Measurements from ENCODE around the gene ADH7. TPM values are rescaled to one million over a fixed set of nuclear protein-coding genes. Genes with fewer than 3 reads are reported as not detected.
A peak's percentile ranks its signal among the peaks of the same experiment; 100 is the strongest.

The ADH7 gene
- total RNA-seq, 1 experiment from 2014 or later: not detected

DNA sequence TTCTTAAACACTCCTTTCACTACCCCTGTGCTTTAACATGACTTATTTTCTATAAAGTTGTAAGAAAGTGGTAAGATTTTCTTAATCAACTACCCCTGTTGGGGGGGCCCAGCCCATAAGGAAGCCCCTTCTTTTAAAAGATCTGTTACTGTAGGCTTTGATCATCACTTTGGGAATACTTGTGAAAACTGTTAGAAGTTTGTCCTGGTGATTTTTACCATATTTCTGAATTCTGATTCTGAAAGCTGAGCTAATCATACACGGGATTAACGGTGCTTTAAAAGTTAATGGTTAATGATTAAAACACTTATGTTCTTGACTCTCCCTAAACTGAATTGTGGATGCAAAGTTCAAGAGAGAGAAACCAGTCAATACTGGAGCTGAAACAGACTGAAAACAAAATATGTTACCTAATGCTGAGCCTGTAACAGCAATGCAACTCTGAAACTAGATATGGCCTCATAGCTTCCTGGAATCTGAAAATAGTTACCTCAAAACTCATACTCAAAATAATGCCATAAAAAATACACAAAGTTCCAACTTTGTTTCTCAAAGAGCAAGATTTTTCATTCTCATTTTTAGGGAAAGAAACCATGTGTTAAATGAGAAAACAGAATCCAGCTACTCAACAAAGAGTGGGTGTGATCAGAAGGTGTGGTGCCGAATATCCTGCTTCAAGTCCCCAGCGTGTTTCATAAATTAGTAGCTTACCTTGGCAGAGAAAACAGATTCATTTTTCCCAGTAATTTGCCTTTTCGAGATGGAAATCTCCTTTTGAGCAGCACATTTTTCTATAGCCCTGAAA lies 31.6 kb downstream of the ADH7 start:
- ChIA-PET CTCF (interaction anchor here (0.9 to 1.3 kb wide), 2 partner anchors 32 to 408 kb away, joined by 3 to 4 read pairs; partner anchors contain the start of gene METAP1), POLR2A (ENCODE audit: low non-redundant PET) (no interaction called here)
- Histone ChIP-seq H3K4me3 (ENCODE audit: low read depth, low read length, poor library complexity, severe bottlenecking) (no peak overlapping the region), H3K27ac (ENCODE audit: low read depth, low read length, poor library complexity, severe bottlenecking) (no peak overlapping the region), H3K9me3 (ENCODE audit: low read depth, low read length, poor library complexity, severe bottlenecking) (no peaks in the 10 kb centered on the region), H3K4me1 (ENCODE audit: insufficient read depth, low read length, poor library complexity, severe bottlenecking) (no peaks in the 10 kb centered on the region), H3K27me3 (replicated peaks; ENCODE audit: insufficient read depth, low read depth, low read length, poor library complexity) (no peaks in the 10 kb centered on the region), H3K36me3 (ENCODE audit: insufficient read depth, low read length, poor library complexity, severe bottlenecking) (no peaks in the 10 kb centered on the region)
- DNase-seq (ENCODE audit: low spot score): no peak
- BruUV-seq (replicated peaks): no TSS peak
- intact Hi-C loops (cut with micrococcal nuclease; ENCODE audit: unreplicated experiment): loop anchor here (2.0 to 10.0 kb wide), 3 partner anchors 463 to 1253 kb away; no protein-coding TSS in a partner anchor
- TF ChIP-seq, protein P1, sequence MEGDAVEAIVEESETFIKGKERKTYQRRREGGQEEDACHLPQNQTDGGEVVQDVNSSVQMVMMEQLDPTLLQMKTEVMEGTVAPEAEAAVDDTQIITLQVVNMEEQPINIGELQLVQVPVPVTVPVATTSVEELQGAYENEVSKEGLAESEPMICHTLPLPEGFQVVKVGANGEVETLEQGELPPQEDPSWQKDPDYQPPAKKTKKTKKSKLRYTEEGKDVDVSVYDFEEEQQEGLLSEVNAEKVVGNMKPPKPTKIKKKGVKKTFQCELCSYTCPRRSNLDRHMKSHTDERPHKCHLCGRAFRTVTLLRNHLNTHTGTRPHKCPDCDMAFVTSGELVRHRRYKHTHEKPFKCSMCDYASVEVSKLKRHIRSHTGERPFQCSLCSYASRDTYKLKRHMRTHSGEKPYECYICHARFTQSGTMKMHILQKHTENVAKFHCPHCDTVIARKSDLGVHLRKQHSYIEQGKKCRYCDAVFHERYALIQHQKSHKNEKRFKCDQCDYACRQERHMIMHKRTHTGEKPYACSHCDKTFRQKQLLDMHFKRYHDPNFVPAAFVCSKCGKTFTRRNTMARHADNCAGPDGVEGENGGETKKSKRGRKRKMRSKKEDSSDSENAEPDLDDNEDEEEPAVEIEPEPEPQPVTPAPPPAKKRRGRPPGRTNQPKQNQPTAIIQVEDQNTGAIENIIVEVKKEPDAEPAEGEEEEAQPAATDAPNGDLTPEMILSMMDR (conservative IDR thresholded peaks at IDR 0.05; ENCODE audit: low read depth, low read length): no peak
- no peak for TF ChIP-seq EZH2 (IDR thresholded peaks at IDR 0.05; ENCODE audit: borderline replicate concordance, low read depth, low read length, poor library complexity, severe bottlenecking)

DNA sequence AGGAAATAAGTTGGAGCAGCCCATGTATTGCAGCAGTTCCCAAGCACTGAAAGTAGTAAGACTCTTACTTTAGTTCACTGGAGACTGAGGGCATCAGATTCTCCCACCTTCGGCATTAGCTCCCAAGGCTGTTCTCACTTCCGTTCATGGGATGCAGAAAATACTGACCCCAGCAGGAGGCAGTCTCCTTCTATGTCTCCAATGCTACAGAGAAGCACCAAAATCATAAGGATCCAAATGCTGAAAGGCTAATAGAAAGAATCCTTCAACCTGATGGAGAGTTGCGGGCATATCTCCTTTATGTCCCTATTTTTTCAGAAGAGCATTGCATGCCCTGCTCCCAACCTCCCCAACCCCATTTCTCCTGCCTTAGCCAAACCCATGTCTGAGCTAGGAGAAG lies 32.4 kb downstream of the ADH7 start:
- Histone ChIP-seq H3K4me1 (ENCODE audit: insufficient read depth, low read length, poor library complexity, severe bottlenecking) (no peaks in the 10 kb centered on the region), H3K9me3 (ENCODE audit: low read depth, low read length, poor library complexity, severe bottlenecking) (peaks cover 4% of the 10 kb centered on the region), H3K27me3 (replicated peaks; ENCODE audit: insufficient read depth, low read depth, low read length, poor library complexity) (no peaks in the 10 kb centered on the region), H3K36me3 (ENCODE audit: insufficient read depth, low read length, poor library complexity, severe bottlenecking) (no peaks in the 10 kb centered on the region), H3K4me3 (ENCODE audit: low read depth, low read length, poor library complexity, severe bottlenecking) (no peak overlapping the region), H3K27ac (ENCODE audit: low read depth, low read length, poor library complexity, severe bottlenecking) (no peak overlapping the region)
- TF ChIP-seq, protein P1 (conservative IDR thresholded peaks at IDR 0.05; ENCODE audit: low read depth, low read length): peak; percentile 43; the same call in 1 of the 2 replicates
- no peak for TF ChIP-seq EZH2 (IDR thresholded peaks at IDR 0.05; ENCODE audit: borderline replicate concordance, low read depth, low read length, poor library complexity, severe bottlenecking)
- peak; percentile 29 for DNase-seq (ENCODE audit: low spot score)
- ChIA-PET CTCF (interaction anchor here (1.3 kb wide), 1 partner anchor 33 kb away, joined by 4 read pairs; no protein-coding TSS in a partner anchor), POLR2A (ENCODE audit: low non-redundant PET) (no interaction called here)
- BruUV-seq (replicated peaks): no TSS peak
- intact Hi-C loops (cut with micrococcal nuclease; ENCODE audit: unreplicated experiment): loop anchor here (10.0 kb wide), 1 partner anchor 938 kb away; no protein-coding TSS in a partner anchor

DNA sequence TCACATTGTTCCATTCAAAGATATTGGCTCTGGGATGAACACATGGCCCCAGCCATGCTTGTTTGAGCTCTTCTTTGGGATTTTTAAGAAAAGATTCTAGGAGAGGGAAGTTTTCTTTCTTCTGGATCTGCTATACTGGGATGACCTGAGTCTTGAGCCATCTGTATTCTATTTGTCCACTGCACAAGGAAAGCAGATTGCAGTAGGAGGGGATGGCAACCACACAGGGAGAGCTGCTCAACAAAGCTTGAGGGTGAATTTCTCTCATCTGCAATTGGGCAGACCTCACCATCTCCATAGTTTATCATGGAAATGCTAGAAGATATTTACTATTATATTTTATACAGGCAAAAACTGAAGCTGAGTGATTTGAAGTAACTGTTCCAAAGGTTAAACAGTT lies 34.3 kb downstream of the ADH7 start:
- POLR2A ChIA-PET (ENCODE audit: low non-redundant PET): no interaction called here
- no TSS peak for BruUV-seq (replicated peaks)
- H3K9me3 ChIP-seq (ENCODE audit: low read depth, low read length, poor library complexity, severe bottlenecking): peaks cover 4% of the 10 kb centered on the region
- H3K36me3 ChIP-seq (ENCODE audit: insufficient read depth, low read length, poor library complexity, severe bottlenecking): no peaks in the 10 kb centered on the region
- CTCF ChIA-PET: no interaction called here
- H3K27me3 ChIP-seq (replicated peaks; ENCODE audit: insufficient read depth, low read depth, low read length, poor library complexity): no peaks in the 10 kb centered on the region
- TF ChIP-seq, protein P1 (conservative IDR thresholded peaks at IDR 0.05; ENCODE audit: low read depth, low read length): no peak
- TF ChIP-seq EZH2 (IDR thresholded peaks at IDR 0.05; ENCODE audit: borderline replicate concordance, low read depth, low read length, poor library complexity, severe bottlenecking): no peak
- no peak for DNase-seq (ENCODE audit: low spot score)
- H3K4me1 ChIP-seq (ENCODE audit: insufficient read depth, low read length, poor library complexity, severe bottlenecking): no peaks in the 10 kb centered on the region
- no peak overlapping the region for H3K4me3 ChIP-seq (ENCODE audit: low read depth, low read length, poor library complexity, severe bottlenecking)
- intact Hi-C loops (cut with micrococcal nuclease; ENCODE audit: unreplicated experiment): loop anchor here (10.0 kb wide), 1 partner anchor 936 kb away; no protein-coding TSS in a partner anchor
- H3K27ac ChIP-seq (ENCODE audit: low read depth, low read length, poor library complexity, severe bottlenecking): no peak overlapping the region

Measured in A673 (cell line).